ENCODE results near the gene TMEM72. TPM values are rescaled to one million over a fixed set of nuclear protein-coding genes. Genes with fewer than 3 reads are reported as not detected.

The TMEM72 gene
- total and polyA plus RNA-seq, 8 donors, result 1.2 to 7.7 (median 2.4) TPM

- intact Hi-C loops (cut with DNase I), result no loop called here
- ATAC-seq (no peak), FAIRE-seq (no peak), DNase-seq (no peak)
- TF ChIP-seq CTCF (IDR thresholded peaks at IDR 0.05), result no peak
- Histone ChIP-seq H3K27ac (peak overlapping the region in 1 of 4 donors; percentile 56), H3K9me3 (no peaks in the 10 kb centered on the region), H3K4me1 (peaks cover 21 to 45% (median 31%) of the 10 kb centered on the region in 3 donors), H3K36me3 (no peaks in the 10 kb centered on the region), H3K27me3 (no peaks in the 10 kb centered on the region), H3K4me3 (no peak overlapping the region)
- 66 to 76% methylated on average over 12 of the region's 12 CpGs for WGBS, 2 donors
Observed at GRCh38 chr10:44913350-44914081, 2.4 kb downstream of the TMEM72 start.

- no peak for DNase-seq
- WGBS, 2 donors, result 89 to 93% methylated on average over 2 of the region's 2 CpGs
- intact Hi-C loops (cut with DNase I), result no loop called here
- Histone ChIP-seq H3K4me3 (no peak overlapping the region), H3K27ac (no peak overlapping the region), H3K9me3 (no peaks in the 10 kb centered on the region), H3K36me3 (no peaks in the 10 kb centered on the region), H3K27me3 (no peaks in the 10 kb centered on the region), H3K4me1 (peaks cover 21 to 31% (median 25%) of the 10 kb centered on the region in 3 donors)
- TF ChIP-seq CTCF (IDR thresholded peaks at IDR 0.05), result no peak
- no peak for FAIRE-seq
- no peak for ATAC-seq
Observed at GRCh38 chr10:44914891-44915290, 3.8 kb downstream of the TMEM72 start.

GRCh38 chr10:44916429-44916828, 5.3 kb downstream of the TMEM72 start:
- no peak for TF ChIP-seq CTCF (IDR thresholded peaks at IDR 0.05)
- 91 to 95% methylated on average over 2 of the region's 2 CpGs for WGBS, 2 donors
- no peak for FAIRE-seq
- Histone ChIP-seq H3K27ac (no peak overlapping the region), H3K4me1 (peaks cover 5 to 17% (median 11%) of the 10 kb centered on the region in 3 donors), H3K9me3 (no peaks in the 10 kb centered on the region), H3K4me3 (no peak overlapping the region), H3K27me3 (no peaks in the 10 kb centered on the region), H3K36me3 (no peaks in the 10 kb centered on the region)
- ATAC-seq, result no peak
- no peak for DNase-seq
- intact Hi-C loops (cut with DNase I), result no loop called here

GRCh38 chr10:44917848-44918247, 6.7 kb downstream of the TMEM72 start:
- Histone ChIP-seq H3K4me3 (no peak overlapping the region), H3K4me1 (peaks cover 0 to 5% (median 2%) of the 10 kb centered on the region in 3 donors), H3K27me3 (no peaks in the 10 kb centered on the region), H3K36me3 (no peaks in the 10 kb centered on the region), H3K9me3 (no peaks in the 10 kb centered on the region), H3K27ac (no peak overlapping the region)
- WGBS, 2 donors, result 76 to 84% methylated on average over 3 of the region's 3 CpGs
- FAIRE-seq (no peak), ATAC-seq (no peak), DNase-seq (no peak)
- intact Hi-C loops (cut with DNase I), result no loop called here
- no peak for TF ChIP-seq CTCF (IDR thresholded peaks at IDR 0.05)

- no peak for ATAC-seq
- Histone ChIP-seq H3K27ac (no peak overlapping the region), H3K36me3 (no peaks in the 10 kb centered on the region), H3K4me3 (no peak overlapping the region), H3K9me3 (no peaks in the 10 kb centered on the region), H3K4me1 (no peaks in the 10 kb centered on the region), H3K27me3 (no peaks in the 10 kb centered on the region)
- intact Hi-C loops (cut with DNase I), result no loop called here
- no peak for TF ChIP-seq CTCF (IDR thresholded peaks at IDR 0.05)
- WGBS, 2 donors, result 83 to 88% methylated on average over 3 of the region's 3 CpGs
- DNase-seq, result no peak
- FAIRE-seq, result no peak
Observed at GRCh38 chr10:44920252-44920651, 9.1 kb downstream of the TMEM72 start.
